NCI-H146 (cell line): ENCODE measurements around the gene IQCB1.
A peak's percentile ranks its signal among the peaks of the same experiment; 100 is the strongest.
"Not testable (repeated sequence)": the region's sequence is repeated elsewhere in the genome, so short reads cannot be mapped to it uniquely, and the experiment has no call there.

Source experiments
- DNase-seq: peaks from one replicate; lab custom pipeline; 2025; lab: John Stamatoyannopoulos, UW

IQCB1 gene

GRCh38 chr3:121834671-121835464 lies at the start of gene IQCB1, which contains the start of gene EAF2:
TSS of gene IQCB1 (minus strand) at chr3:121835060. CDS start at chr3:121828960, 6,100 bp downstream.
TSS of gene EAF2 (plus strand) at chr3:121835209. CDS start at chr3:121835286, 77 bp downstream.
- peak; percentile 99 for DNase-seq

GRCh38 chr3:121883507-121883906 lies 48.6 kb upstream of the IQCB1 start:
- peak; percentile 11 for DNase-seq

GRCh38 chr3:121878411-121878810 lies 43.6 kb upstream of the IQCB1 start:
- no peak for DNase-seq

DNA sequence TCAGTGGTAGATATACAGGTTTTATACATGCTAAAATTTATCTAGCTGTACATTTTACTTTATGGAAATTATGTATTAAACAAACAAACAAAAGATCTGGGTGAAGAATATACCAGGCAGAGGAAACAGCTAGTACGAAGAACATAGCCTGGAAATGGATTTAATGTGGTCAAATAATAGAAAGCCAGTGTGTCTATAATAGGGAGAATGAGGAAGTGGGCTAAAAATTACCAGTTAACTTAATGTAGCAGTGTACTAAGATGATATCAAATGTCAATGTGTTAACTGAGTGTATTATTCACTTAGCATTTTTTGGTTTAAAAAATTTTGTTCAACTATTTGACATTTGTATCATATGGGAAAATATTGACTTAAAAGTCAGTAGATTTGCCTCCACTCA lies 36.6 kb upstream of the IQCB1 start:
- no peak for DNase-seq

DNA sequence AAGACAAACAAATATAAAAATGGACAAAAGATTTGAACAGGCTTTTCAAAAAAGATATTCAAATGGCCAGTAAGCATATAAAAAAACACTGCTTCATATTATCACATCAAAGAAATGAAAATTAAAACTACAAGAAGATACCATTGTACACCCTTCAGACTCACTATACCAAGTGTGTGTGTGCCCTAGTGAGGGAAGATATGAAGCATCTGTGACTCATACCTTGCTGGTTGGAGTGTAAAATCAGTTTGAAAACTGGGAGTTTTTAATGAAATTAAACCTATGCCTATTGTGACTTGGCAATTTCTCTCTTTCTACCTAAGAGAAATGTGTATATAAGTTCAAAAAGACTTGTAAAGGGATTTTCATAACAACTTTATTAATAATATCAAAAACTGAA lies 35.9 kb upstream of the IQCB1 start:
- no peak for DNase-seq

- no peak for DNase-seq
Observed at GRCh38 chr3:121869736-121870135, 34.9 kb upstream of the IQCB1 start.

DNA sequence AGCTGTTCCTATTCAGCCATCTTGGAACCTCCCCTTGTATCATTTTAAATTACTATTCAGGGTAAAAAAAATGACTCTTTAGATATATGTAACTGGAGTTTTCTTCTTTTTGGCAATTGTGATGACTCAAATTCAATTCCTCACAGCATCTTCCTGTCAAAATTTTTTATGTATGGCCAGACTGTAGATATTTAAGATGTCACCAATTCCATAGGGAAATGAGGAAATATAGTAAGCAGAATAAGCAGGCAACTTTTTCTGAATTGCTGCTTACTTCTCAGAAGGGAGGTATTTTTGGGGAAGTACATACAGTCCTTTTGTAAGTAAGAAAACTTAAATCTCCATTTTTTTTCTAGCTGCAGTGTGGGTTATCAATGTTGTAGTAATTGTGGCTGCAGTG lies 28.9 kb upstream of the IQCB1 start:
- no peak for DNase-seq

GRCh38 chr3:121863247-121863646 lies 28.4 kb upstream of the IQCB1 start:
- DNase-seq: not testable (repeated sequence)

- DNase-seq: not testable (repeated sequence)
Observed at GRCh38 chr3:121857778-121858177, 22.9 kb upstream of the IQCB1 start.

- DNase-seq: peak; percentile 30
Observed at GRCh38 chr3:121855555-121855954, 20.7 kb upstream of the IQCB1 start.

DNA sequence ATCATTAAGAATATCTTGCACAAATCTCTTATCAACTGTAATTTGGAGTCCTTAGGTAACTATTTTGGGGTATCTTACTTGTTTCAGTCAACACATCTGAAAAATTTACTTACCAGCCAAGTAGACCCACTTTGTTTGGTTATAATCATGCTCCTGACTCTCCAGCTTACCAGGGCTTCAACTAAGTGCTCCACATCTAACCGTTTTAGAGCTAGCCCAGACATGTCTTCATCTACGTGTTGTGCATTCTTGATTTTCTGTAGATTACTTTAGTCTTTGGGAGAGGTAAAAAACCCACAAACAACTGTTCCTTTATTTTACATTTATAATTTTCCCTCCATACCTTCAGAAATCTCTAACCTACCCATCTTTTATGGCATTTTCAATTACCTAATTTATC lies 17.4 kb upstream of the IQCB1 start:
- DNase-seq: no peak

GRCh38 chr3:121844892-121845291 lies 10.0 kb upstream of the IQCB1 start:
- no peak for DNase-seq

- DNase-seq: no peak
Observed at GRCh38 chr3:121839962-121840361, 5.1 kb upstream of the IQCB1 start.

DNA sequence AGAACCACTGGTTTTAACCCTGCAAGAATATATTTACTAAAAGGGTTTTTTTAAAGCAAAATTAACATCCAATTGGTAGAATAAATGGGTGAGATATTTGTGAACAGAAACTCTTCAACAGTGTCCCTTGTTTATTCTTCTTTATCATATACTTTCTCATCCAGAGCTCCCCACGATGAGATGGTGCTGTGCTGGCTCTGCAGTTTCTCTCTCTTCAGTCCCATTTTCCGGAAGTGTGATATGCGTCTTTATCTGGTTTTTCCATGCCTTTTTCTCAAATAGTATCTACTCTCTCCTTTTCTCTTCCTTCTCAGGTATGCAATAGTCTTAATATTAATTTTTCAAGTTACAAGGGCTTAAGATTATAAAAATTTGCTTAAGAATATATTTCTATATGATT lies 1.6 kb upstream of the IQCB1 start:
- DNase-seq: no peak

GRCh38 chr3:121836064-121836463 lies 1.2 kb upstream of the IQCB1 start:
- no peak for DNase-seq

DNA sequence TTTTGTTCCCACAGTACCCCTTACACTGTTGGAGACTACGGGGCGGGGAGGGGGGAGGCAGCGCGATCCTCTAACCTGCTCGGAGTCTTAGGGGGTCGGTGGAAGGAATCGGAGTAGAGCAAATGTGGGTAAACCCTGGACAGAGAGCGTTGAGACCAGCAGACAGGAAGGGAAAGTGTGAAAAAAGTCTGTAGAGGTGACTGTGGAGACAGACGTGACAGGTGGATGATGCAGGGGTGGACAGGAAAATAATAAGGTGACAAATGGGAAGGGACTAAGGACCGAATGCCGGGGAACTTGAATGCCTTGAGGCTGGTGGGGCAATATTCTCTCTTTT lies 573 bp upstream of the IQCB1 start:
- DNase-seq: peak; percentile 68

GRCh38 chr3:121834157-121834670 lies 646 bp downstream of the IQCB1 start:
- peak; percentile 61 for DNase-seq

DNA sequence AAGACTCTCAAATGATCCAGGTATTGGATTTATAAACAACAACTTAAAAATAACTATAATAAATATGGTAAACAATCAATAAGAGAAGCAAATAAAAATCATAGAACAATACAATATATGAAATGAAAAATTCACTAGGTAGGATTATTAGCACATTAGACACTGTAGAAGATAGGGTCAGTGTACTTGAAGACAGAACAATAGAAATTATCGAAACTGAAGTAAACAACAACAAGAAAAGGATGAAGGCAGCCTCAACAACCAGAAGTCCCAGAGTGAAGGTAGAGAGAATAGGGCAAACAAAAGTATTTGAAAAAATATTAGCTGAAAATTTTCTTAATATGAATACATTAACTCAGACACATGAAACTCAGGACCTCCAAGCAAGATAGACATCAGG lies 11.9 kb downstream of the IQCB1 start:
- no peak for DNase-seq

DNA sequence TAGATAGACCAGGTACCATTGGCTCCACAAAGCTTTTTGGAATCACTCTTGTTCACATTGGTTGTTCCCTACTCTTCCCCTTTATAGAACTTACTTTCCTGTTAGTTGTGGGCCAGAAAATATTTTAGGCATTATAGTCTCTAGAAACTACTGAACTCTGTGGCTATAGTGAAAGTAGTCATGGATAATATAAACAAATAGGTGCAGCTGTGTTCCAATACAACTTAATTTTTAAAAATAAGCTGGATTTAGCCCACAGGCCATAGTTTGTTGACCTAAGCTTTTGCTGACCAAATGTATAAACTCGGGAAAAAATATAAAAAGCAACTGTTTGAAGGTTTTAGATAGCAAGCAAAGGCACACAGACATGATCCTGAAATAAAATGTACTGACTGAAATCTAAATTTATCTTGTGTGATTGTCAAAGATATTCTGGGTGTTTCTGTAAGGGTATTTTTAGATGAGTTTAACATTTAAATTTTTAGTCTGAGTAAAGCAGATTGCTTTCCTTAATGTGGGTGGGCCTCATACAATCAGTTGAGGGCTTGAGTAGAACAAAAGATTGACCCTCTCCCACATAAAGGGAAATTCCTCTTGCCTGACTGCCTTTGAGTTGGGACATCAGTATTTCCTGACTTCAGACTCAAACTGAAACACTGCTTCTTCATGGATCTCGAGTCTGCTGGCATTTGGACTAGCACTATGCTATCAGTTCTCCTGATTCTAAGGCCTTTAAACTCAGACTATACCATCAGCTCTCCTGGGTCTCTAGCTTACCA lies 13.2 kb downstream of the IQCB1 start:
- DNase-seq: no peak

DNA sequence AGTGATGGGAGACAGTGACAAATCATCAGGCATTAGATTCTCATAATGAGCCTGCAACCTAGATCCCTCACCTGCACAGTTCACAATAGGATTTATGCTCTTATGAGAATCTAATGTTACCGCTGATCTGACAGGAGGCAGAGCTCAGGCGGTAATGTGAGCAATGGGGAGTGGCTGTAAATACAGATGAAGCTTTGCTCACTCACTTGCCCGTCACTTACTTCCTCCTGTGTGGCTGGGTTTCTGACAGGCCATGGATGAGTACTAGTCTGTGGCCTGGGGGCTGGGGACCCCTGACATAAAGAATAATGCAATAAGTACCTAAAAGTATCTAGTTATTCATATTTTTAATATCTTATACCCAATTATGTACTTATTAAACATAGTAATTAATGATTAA lies 15.6 kb downstream of the IQCB1 start:
- no peak for DNase-seq

GRCh38 chr3:121818578-121818977 lies 16.3 kb downstream of the IQCB1 start:
- no peak for DNase-seq

DNA sequence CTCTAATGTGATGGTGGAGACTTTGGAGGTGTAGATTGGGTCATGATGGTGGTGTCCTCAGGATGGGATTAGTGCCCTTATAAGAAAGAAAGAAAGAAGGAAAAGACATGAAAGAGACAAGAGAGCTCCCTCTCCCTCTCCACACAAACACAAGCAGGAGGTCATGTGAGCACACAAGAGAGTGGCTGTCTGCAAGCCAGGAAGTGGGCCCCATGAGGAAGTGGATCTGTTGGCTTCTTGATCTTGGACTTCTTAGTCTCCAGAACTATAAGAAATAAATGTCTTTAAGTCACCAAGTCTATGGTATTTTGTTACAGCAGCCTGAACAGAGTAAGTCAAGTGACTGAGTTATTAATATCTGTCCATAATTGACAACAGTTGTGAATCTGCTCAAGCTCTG lies 17.1 kb downstream of the IQCB1 start:
- DNase-seq: no peak

DNA sequence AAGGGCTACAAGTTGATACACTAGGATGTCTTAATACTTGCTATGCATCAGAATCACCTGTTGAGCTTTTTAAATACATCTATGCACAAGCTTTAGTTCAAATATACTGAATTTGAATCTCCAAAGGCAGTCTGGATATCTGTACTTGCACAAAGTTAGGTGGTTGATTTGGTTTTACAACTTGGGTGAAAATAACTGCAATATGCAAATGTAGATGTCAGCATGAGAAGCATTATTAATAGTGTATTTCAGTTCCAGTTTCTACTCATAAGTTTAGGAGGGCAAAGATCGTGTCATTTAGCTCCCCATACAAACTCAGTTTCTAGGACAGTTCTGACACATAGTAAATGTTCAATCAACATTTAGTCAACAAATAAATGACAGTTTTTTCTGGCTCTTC lies 25.6 kb downstream of the IQCB1 start:
- DNase-seq: no peak
